ENCODE results near the gene IL11.
A peak's percentile ranks its signal among the peaks of the same experiment; 100 is the strongest.

IL11 gene

DNA sequence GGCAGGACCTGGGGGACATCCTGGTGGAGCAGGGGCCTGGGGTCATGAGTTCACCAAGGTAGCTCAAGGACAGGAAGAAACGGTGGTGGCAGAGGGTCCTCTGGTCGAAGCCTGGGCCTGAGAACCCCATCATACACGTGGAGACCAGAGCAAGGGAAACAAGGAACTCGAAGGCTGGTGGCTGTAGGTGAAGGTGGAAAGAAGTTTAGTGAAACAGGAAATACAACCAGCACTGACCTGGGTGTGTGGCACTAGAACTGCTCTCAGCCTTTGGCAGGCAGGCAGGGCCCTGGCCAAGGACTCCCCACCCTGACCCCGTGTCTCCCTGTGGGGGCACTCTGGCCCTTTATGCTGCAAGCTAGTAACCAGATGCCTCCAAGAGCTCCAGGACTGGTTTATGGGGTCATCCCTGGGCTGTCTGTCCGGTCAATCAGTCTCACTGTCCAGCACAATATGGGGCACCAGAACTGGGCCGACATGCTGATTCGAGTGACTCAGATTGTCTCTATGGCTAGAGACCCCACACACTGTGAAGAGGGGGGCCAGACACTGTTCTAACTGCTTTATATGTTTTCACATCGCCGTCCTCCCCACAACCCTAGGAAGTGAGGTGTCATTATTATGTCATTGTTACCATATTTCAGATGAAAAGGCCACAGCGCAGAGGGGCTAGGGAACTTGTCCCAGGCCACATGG lies 19.5 kb downstream of the IL11 start:
- DNase-seq (ENCODE audit: low read depth) = no peak
- no peak overlapping the region for H3K4me3 ChIP-seq (replicated peaks; ENCODE audit: low read depth, low read length)
- TF ChIP-seq, protein P1, sequence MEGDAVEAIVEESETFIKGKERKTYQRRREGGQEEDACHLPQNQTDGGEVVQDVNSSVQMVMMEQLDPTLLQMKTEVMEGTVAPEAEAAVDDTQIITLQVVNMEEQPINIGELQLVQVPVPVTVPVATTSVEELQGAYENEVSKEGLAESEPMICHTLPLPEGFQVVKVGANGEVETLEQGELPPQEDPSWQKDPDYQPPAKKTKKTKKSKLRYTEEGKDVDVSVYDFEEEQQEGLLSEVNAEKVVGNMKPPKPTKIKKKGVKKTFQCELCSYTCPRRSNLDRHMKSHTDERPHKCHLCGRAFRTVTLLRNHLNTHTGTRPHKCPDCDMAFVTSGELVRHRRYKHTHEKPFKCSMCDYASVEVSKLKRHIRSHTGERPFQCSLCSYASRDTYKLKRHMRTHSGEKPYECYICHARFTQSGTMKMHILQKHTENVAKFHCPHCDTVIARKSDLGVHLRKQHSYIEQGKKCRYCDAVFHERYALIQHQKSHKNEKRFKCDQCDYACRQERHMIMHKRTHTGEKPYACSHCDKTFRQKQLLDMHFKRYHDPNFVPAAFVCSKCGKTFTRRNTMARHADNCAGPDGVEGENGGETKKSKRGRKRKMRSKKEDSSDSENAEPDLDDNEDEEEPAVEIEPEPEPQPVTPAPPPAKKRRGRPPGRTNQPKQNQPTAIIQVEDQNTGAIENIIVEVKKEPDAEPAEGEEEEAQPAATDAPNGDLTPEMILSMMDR (IDR thresholded peaks at IDR 0.05; ENCODE audit: low read length, missing control alignments) = no peak

DNA sequence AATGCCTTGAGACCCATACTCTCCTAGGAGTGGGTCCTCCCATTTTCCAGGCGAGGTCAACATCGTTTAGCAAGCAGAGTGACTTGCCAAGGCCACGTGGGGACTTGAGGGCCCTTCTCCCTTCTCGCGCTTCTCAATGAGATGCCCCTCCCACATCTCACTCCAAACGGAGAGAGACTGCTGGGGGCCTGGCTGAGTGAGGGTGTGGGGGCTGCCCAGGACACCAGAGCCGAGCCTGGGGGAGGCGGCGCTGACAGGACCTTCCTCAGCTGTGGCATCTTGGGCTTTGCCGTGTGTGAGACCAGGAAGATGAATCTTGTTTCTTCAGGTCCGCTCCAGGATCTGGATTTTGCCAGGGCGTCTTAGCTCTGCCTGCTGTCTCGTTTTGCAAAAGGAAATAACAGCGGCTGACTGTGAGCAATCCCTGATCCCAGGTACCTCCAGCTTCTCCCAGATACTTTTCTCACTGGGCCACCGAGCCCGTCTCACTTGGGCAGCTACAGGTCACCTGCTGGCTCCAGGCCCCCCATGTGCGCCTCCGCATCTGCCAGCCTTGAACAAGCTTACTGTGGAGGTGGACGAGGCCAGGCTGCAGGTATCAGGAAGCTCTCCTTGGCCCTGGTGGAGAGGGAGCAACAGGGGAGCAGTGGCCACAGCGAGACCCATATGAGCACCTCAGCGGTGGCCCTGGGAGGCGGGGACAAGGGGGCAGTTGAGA lies 21.8 kb downstream of the IL11 start:
- no peak for DNase-seq (ENCODE audit: low read depth)
- no peak overlapping the region for H3K4me3 ChIP-seq (replicated peaks; ENCODE audit: low read depth, low read length)
- TF ChIP-seq, protein P1 (IDR thresholded peaks at IDR 0.05; ENCODE audit: low read length, missing control alignments) = no peak

- TF ChIP-seq, protein P1 (IDR thresholded peaks at IDR 0.05; ENCODE audit: low read length, missing control alignments) = no peak
- no peak for DNase-seq (ENCODE audit: low read depth)
- no peak overlapping the region for H3K4me3 ChIP-seq (replicated peaks; ENCODE audit: low read depth, low read length)
These were observed 22.7 kb downstream of the IL11 start for GRCh38 chr19:55347442-55348009.

DNA sequence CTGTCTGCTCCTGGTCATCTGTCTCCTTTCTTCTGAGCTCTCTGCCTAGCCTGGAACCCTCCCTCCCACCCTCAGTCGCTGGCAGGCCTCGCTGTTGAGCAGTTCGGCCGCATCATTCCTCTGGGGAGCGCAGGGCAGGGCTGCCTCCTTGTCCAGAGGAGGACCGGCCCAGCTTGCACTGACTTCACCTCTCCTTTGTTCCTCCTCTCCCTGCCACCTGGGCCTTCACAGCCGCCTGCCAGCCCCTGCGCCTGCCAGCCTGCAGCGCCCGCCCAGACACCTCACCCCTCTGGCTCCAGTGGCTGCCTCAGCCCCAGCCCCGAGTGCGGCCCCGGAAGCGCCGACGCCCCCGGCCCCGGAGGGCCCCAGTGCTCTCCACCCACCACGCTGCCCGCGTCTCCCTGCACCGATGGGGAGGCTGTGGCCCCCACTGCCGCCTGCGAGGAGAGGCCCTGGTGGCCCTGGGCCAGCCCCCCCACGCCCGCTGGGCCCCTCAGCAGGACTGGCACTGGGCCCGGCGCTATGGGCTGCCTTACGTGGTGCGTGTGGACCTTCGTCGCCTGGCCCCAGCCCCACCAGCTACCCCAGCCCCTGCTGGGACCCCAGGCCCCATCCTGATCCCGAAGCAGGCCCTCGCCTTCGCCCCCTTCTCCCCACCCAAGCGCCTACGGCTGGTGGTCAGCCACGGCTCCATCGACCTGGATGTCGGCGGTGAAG lies 23.4 kb downstream of the IL11 start:
- TF ChIP-seq, protein P1 (IDR thresholded peaks at IDR 0.05; ENCODE audit: low read length, missing control alignments) = no peak
- no peak overlapping the region for H3K4me3 ChIP-seq (replicated peaks; ENCODE audit: low read depth, low read length)
- no peak for DNase-seq (ENCODE audit: low read depth)

- TF ChIP-seq, protein P1 (IDR thresholded peaks at IDR 0.05; ENCODE audit: low read length, missing control alignments) = no peak
- H3K4me3 ChIP-seq (replicated peaks; ENCODE audit: low read depth, low read length) = no peak overlapping the region
- peak; percentile 35 for DNase-seq (ENCODE audit: low read depth)
These were observed 24.2 kb downstream of the IL11 start for GRCh38 chr19:55345818-55346724.
